HG03460 (cell line): Measurements from ENCODE around the gene NDST4.

ENCODE experiments used
- ATAC-seq: cut with Tn5 transposase; IDR thresholded peaks from one replicate; pipeline ENCODE4 v1.9.1; 2021; ENCODE audit not compliant: unreplicated experiment

NDST4 gene

GRCh38 chr4:114807759-114808404 lies 305.5 kb downstream of the NDST4 start:
- ATAC-seq: peak; percentile 99

- no peak for ATAC-seq
Measured at GRCh38 chr4:114807357-114807756, 306.1 kb downstream of the NDST4 start.

GRCh38 chr4:114791976-114792375 lies 321.4 kb downstream of the NDST4 start:
- no peak for ATAC-seq

GRCh38 chr4:114785570-114785969 lies 327.9 kb downstream of the NDST4 start:
- no peak for ATAC-seq

GRCh38 chr4:114783215-114783595 lies 330.2 kb downstream of the NDST4 start:
- no peak for ATAC-seq

DNA sequence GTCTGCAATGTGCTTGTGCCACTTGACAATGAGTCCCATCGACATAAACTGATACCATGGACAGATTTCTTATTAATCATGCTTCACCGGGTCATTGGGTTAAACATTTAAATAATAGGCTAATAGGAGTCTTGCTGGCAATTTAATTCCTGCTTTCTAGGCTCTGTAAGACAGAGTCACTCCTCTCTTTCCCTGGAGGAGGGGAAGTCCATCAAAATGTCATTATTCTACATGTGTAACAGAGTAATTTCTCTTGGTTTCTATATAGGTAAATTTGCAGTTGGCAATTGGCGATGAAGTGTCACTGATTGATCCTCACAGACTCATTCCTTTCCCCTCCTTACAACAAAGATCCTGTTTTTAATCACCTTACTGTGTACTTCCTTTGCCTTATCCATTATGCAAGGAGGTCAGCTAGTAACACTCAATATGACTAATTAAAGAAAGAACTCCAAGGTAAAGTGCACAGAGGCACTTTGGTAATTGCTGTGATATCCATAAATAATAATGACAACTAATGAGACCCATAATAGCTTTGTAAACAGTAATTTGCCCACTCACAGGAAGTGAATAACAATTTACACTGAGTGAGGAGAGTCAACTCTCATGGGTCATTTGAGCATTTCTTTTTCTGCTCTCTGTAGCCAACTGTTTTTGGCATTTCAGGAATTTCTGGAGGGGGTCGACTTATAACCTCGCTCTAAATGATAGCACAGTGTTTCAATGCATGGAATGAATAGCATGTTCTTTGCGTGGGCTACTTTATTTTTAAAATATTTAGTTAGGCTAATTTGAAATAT lies 330.8 kb downstream of the NDST4 start:
- ATAC-seq: no peak

- ATAC-seq: no peak
Measured at GRCh38 chr4:114780205-114780604, 333.2 kb downstream of the NDST4 start.
